ENCODE results near the gene PWWP2B. TPM values are rescaled to one million over a fixed set of nuclear protein-coding genes. Genes with fewer than 3 reads are reported as not detected.

Gene PWWP2B
- total and polyA plus RNA-seq, 10 of the 15 experiments (the other 5 are each of a cell fraction or from before 2014, with no cell fraction given) = 0.04 to 0.87 (median 0.35) TPM; not detected in 4

GRCh38 chr10:132414402-132415016 lies 17.5 kb downstream of the PWWP2B start:
- Histone ChIP-seq H3K27ac (ENCODE audit: control insufficient read depth, insufficient read depth) (no peak overlapping the region), H4K20me1 (ENCODE audit: control insufficient read depth, insufficient read depth) (no peaks in the 10 kb centered on the region), H3K4me3 (no peak overlapping the region), H3K9me3 (replicated peaks; ENCODE audit: control insufficient read depth, insufficient read depth, low read length) (no peaks in the 10 kb centered on the region), H3K4me2 (ENCODE audit: control insufficient read depth, insufficient read depth) (no peak overlapping the region), H3K4me1 (ENCODE audit: control insufficient read depth, insufficient read depth, low read length) (no peaks in the 10 kb centered on the region), H2AFZ (ENCODE audit: control insufficient read depth, low read depth, low read length) (no peak overlapping the region), H3K79me2 (ENCODE audit: control insufficient read depth, insufficient read depth, low read length) (no peaks in the 10 kb centered on the region), H3K36me3 (ENCODE audit: control insufficient read depth in 2 of 2, insufficient read depth in 2 of 2, low read length in 1 of 2) (no peaks in the 10 kb centered on the region), H3K27me3 (replicated peaks in 1 of 2; ENCODE audit: control insufficient read depth in 2 of 2, insufficient read depth in 2 of 2, low read length in 1 of 2) (no peaks in the 10 kb centered on the region), H3K9ac (ENCODE audit: control insufficient read depth, insufficient read depth, low read length) (no peak overlapping the region)
- ChIA-PET SMC1A (ENCODE audit: uncharacterized antibody, unreplicated experiment) (no interaction called here), POLR2A (no interaction called here), CTCF (no interaction called here), RAD21 (ENCODE audit: unreplicated experiment) (no interaction called here)
- BruUV-seq (replicated peaks) = no TSS peak
- ATAC-seq (no peak), DNase-seq (ENCODE audit: low read depth, low spot score) (no peak), FAIRE-seq (no peak)
- TF ChIP-seq PRDM15 (CRISPR knock-in tag; IDR thresholded peaks at IDR 0.05) (no peak), RFX5 (IDR thresholded peaks at IDR 0.05; ENCODE audit: low read depth, low read length) (no peak), MXI1 (IDR thresholded peaks at IDR 0.05; ENCODE audit: low read depth, low read length) (no peak), WRNIP1 (IDR thresholded peaks at IDR 0.05; ENCODE audit: borderline replicate concordance, low read depth, low read length) (no peak), RAD51 (IDR thresholded peaks at IDR 0.05) (no peak), NBN (IDR thresholded peaks at IDR 0.05) (no peak), EED (IDR thresholded peaks at IDR 0.05; ENCODE audit: low read depth) (no peak), PAX5 (IDR thresholded peaks at IDR 0.05; ENCODE audit: borderline replicate concordance, low read depth, low read length) (no peak), SIX5 (IDR thresholded peaks at IDR 0.05; ENCODE audit: low read depth, low read length, severe bottlenecking) (no peak), KDM1A (IDR thresholded peaks at IDR 0.05; ENCODE audit: borderline replicate concordance) (no peak), ZNF384 (IDR thresholded peaks at IDR 0.05; ENCODE audit: borderline replicate concordance, low read depth, low read length) (no peak), IKZF2 (IDR thresholded peaks at IDR 0.05) (no peak), MTA3 (IDR thresholded peaks at IDR 0.05; ENCODE audit: borderline replicate concordance, low read length) (no peak), EP300 (IDR thresholded peaks at IDR 0.05; ENCODE audit: borderline replicate concordance in 1 of 2, control insufficient read depth in 1 of 2, low read depth in 2 of 2, low read length in 2 of 2) (no peak), RB1 (IDR thresholded peaks at IDR 0.05; ENCODE audit: borderline replicate concordance) (no peak), BCL11A (IDR thresholded peaks at IDR 0.05; ENCODE audit: low read depth, low read length) (no peak)
- TF ChIP-seq, protein P1, sequence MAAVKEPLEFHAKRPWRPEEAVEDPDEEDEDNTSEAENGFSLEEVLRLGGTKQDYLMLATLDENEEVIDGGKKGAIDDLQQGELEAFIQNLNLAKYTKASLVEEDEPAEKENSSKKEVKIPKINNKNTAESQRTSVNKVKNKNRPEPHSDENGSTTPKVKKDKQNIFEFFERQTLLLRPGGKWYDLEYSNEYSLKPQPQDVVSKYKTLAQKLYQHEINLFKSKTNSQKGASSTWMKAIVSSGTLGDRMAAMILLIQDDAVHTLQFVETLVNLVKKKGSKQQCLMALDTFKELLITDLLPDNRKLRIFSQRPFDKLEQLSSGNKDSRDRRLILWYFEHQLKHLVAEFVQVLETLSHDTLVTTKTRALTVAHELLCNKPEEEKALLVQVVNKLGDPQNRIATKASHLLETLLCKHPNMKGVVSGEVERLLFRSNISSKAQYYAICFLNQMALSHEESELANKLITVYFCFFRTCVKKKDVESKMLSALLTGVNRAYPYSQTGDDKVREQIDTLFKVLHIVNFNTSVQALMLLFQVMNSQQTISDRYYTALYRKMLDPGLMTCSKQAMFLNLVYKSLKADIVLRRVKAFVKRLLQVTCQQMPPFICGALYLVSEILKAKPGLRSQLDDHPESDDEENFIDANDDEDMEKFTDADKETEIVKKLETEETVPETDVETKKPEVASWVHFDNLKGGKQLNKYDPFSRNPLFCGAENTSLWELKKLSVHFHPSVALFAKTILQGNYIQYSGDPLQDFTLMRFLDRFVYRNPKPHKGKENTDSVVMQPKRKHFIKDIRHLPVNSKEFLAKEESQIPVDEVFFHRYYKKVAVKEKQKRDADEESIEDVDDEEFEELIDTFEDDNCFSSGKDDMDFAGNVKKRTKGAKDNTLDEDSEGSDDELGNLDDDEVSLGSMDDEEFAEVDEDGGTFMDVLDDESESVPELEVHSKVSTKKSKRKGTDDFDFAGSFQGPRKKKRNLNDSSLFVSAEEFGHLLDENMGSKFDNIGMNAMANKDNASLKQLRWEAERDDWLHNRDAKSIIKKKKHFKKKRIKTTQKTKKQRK (IDR thresholded peaks at IDR 0.05; ENCODE audit: low read depth, low read length) = no peak
- 60% methylated on average over 21 of the region's 21 CpGs for WGBS (ENCODE audit: insufficient coverage, insufficient replicate concordance, low lambda C conversion rate, missing lambda C conversion rate)
- in situ Hi-C loops (cut with MboI) (no loop called here), intact Hi-C loops (cut with micrococcal nuclease; ENCODE audit: unreplicated experiment) (no loop called here)
